Left cardiac atrium (tissue), 4 donors: ENCODE data around the gene IL3. TPM values are rescaled to one million over a fixed set of nuclear protein-coding genes. Genes with fewer than 3 reads are reported as not detected.

ENCODE experiments used
- ATAC-seq, 2 donors: fragments of 200-7000 bp; cut with Tn5 transposase; one replicate each; pipeline ENCODE4 v1.9.1; 2020; ENCODE audit warnings: mild to moderate bottlenecking in 2 of 2, moderate library complexity in 2 of 2
- DNase-seq: peaks from one replicate; pipeline ENCODE4 v3.0.0-alpha.2; 2020
- intact Hi-C, 2 donors: fragments of 100-400 bp; cut with DNase I; formaldehyde crosslinking; loops; one replicate each; pipeline versions ENCODE4 v1.14.1 to v1.15.1; 2022 to 2023
- long read RNA-seq: library from polyadenylated mRNA; unstranded; transcript quantifications from one replicate; pipeline ENCODE4 v2.0.0, GENCODE V29; 2021
- total RNA-seq, 2 donors: library from RNA; stranded (reverse); fragmentation: NEBNext Ultra II Directional; extraction: Animal tissue kit (Norgen Biotek cat#: 25700); gene quantifications; one replicate each; pipeline ENCODE4 v1.2.1, GENCODE V29; 2021
- donor health status: DM: no; HTN: yes; CAD: no.
- donor health status: DM: no; HTN: yes; CAD: no; lungs with severe emphysema.
- donor health status: DM: yes; HTN: yes; CAD: no.
- donor health status: Dilated cardiomyopathy.

The IL3 gene
- not detected for total RNA-seq
- long read RNA-seq: 0 reads

GRCh38 chr5:132060501-132061161, at the start of gene IL3:
IL3 (plus strand) TSS chr5:132060655; CDS start chr5:132060707, 52 bp downstream.
- ATAC-seq (no peak), DNase-seq (no peak)
- intact Hi-C loops: loop anchor here in 1 of 2 donors (10.0 kb wide), 1 partner anchor 134 kb away; no protein-coding TSS in a partner anchor

DNA sequence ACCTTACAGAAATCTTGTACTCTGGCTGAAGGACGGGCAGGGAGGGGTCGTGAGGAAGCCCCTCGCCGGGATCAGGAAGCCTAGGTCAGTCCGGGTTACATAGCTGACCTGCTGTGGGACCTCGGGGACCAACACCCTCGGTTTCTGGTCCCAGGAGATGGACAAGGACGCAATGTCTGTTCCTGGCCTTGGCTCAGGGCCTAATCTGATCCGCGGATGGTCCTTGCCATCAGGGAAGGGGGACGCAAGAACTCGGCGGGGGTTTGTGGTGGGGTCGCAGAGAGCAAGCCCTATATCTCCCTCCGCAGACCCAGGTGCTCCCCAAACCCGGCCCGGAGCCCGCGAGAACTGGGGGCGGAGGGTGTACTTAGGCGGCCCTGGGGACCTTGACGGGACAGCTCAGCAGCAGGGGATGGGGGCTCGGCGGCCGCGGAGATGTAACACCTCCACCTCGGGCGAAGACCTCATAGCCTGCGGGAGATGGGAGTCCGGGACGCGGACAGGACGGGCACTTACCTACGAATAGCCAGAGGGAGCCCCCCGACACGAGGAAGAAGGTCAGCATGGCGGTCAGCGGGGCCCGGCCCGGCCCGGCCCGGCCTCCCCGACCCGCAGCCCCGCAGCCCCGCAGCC, 49.4 kb upstream of the IL3 start:
- intact Hi-C loops: no loop called here
- no peak for ATAC-seq
- DNase-seq: no peak

- peak; percentile 55 to 68 for ATAC-seq
- DNase-seq: peak; percentile 40
- intact Hi-C loops: no loop called here
Observed at GRCh38 chr5:132011622-132012343, 48.7 kb upstream of the IL3 start, which contains the start of gene ACSL6. ACSL6 (minus strand) TSS chr5:132011658; CDS start chr5:132011553, 105 bp downstream.

GRCh38 chr5:132012371-132013005, 48.0 kb upstream of the IL3 start:
- DNase-seq (peak; percentile 61), ATAC-seq (peak; percentile 58 to 67)
- intact Hi-C loops: no loop called here

- ATAC-seq (peak in 1 of 2 donors; percentile 32), DNase-seq (no peak)
- intact Hi-C loops: no loop called here
Observed at GRCh38 chr5:132013006-132013689, 47.3 kb upstream of the IL3 start.

GRCh38 chr5:132013711-132014110, 46.7 kb upstream of the IL3 start:
- no peak for ATAC-seq
- DNase-seq: no peak
- intact Hi-C loops: no loop called here

- intact Hi-C loops: no loop called here
- ATAC-seq (no peak), DNase-seq (no peak)
Observed at GRCh38 chr5:132016721-132017250, 43.7 kb upstream of the IL3 start.

- ATAC-seq (no peak), DNase-seq (no peak)
- intact Hi-C loops: no loop called here
Observed at GRCh38 chr5:132017316-132017715, 43.1 kb upstream of the IL3 start.

DNA sequence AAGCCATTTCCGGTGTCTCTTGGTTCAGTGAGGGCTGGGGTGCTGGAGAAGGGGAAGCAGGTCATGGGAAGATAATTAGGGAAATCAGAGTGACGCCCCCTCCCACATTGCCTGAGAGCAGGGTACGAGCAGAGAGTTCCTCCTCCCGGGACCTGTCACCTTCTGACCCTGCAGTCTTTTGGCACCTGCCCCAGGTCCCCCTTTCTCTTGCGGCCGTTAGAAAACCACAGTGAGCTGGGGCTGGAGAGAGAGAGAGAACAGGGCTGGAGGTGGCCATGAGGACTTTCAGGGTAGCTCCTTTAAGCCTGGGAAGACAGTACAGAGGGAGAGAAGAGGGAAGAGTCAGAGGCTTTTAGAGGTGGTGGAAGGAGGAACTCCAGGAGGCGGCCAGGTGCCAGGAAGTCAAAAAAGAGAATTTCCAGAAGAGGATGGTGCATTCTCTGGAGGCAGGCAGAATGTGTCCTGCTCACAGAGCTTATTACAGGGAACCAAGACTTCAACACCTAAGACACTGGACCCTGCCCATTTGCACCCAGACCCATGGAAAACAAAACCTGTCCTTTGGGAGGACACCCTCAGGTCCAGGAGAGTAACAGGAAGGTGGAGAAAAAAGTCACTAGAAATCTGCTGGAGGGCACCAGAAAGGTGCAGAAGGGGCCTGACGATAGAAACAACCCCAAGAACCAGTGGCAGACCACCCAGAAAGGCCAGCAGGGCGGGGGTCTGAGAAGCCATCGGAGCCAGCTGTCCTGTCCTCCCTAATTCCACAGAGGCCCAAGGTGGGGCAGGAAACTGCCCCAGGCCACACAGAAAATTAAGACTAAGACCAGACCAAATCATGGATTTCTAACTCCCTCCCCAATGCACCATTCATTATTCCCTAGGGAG, 42.5 kb upstream of the IL3 start:
- ATAC-seq (no peak), DNase-seq (no peak)
- intact Hi-C loops: no loop called here

- ATAC-seq: no peak
- intact Hi-C loops: no loop called here
- no peak for DNase-seq
Observed at GRCh38 chr5:132019337-132019736, 41.1 kb upstream of the IL3 start.

GRCh38 chr5:132019857-132020555, 40.4 kb upstream of the IL3 start:
- DNase-seq: no peak
- intact Hi-C loops: no loop called here
- no peak for ATAC-seq

DNA sequence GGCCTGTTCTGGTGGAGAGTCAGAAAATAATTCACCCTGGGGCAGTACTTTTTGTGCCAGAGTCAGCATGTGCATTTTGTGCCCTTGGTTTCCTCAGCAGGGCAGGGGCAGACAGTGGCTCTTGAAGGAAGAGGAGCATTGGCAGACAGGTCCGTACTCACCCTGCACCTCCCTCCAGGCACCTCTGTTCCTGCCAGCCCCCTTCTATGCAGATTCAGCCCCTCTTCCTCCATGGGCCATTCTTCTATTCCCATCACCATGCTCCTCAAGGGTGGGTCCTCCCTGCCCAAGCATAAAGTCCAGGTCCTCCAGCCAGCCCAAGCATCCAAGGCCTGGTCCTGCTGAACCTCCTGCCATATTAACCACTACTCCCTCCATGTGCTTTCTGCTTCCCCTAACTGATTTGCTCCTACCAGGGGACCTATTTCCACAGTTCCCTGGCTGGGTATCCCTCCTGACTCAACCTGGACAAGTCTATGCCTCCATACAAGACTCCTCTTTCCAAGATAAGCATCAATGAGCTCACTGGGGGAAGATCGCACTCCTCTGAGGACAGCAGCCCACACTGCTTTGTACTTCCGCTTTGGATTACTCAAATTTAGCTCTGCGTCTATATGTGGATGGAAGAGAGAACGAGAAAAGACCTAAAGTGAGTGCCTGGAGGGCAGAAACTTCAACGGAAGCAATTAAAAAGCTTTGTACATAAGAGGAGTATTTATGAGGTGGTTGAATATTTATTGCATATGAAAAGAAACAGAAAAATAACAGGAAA, 39.7 kb upstream of the IL3 start:
- no peak for ATAC-seq
- intact Hi-C loops: no loop called here
- no peak for DNase-seq

- intact Hi-C loops: no loop called here
- ATAC-seq: no peak
- no peak for DNase-seq
Observed at GRCh38 chr5:132021654-132022053, 38.8 kb upstream of the IL3 start.

DNA sequence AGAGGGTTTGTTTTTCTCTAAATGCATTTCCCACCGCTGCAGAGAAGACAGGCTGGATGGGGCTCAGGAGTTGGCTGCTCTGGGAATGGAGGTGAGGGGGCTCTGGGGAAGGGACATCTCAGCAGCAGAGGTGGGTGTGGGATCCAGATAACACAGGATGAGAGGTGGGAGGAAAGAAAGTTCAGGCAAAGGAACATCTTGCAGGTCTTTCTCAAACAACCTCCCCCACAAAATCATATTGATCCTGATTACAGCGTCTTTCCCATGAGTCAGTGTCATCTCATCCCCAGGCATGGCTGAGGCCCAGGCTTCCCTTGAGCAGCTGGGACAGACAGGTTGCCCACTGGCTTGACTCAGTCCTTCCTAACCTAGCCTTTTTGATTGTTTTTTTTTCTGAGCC, 37.7 kb upstream of the IL3 start:
- ATAC-seq (no peak), DNase-seq (no peak)
- intact Hi-C loops: no loop called here

DNA sequence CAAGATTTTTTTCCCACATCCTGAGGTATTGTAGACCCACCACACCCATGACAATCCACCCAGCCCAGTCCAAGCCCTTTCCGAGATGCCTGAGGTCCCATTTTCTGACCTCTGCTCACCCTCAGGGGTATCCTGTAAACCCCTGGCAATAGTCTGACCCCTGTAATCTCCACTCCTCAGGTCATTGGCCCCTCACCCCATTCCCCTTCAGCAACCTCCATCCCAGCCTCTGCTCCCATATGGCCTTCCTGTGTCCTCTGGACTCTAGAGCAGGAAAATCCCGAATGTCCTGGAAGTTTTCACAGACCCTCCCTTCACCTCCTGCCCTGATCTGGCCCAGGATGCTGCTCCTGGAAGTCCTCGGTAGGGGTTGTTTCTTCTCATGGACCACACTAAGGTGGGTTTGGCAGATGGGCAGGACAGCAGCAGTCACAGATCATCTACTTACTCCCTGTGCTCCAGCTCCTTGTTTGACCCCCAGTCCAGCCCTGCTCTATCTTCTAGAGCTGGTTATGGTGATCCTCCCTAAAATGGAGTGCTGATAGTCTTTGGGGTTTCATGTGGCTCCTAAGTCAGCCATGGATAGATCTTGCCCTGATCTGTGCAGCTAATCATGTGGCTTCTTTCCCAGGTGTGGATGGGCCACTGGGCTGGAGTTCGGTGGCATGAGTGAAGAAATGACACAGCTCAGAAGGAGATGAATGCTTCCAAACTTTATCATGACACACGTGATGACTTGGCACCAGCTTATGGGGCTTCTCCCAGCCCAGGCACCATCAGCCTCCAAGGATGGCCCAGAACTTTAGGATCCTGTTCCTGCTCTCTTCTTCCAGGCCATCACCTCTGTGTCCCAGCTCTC, 37.0 kb upstream of the IL3 start:
- intact Hi-C loops: no loop called here
- ATAC-seq: no peak
- DNase-seq: no peak

- ATAC-seq: no peak
- intact Hi-C loops: no loop called here
- no peak for DNase-seq
Observed at GRCh38 chr5:132024117-132024435, 36.4 kb upstream of the IL3 start.
